H9 (cell line): ENCODE results near the gene APP. TPM values are rescaled to one million over a fixed set of nuclear protein-coding genes. Genes with fewer than 3 reads are reported as not detected.

ENCODE experiments used
- DNase-seq: peaks from one replicate; pipeline ENCODE4 v3.0.0-alpha.2; 2017
- H2AFZ ChIP-seq: one replicate; pipeline ENCODE4 v1.6.1; 2013; ENCODE audit warnings: mild to moderate bottlenecking, low read length, control low read depth, moderate library complexity
- H2AK5ac ChIP-seq: 2 replicates; pipeline ENCODE4 v1.6.1; 2013; ENCODE audit warnings: low read length, control low read depth, mixed read lengths; ENCODE audit not compliant: insufficient read length
- H2BK120ac ChIP-seq: one replicate; pipeline ENCODE4 v1.6.1; 2013; ENCODE audit warnings: low read depth, mild to moderate bottlenecking, low read length, control low read depth, inconsistent platforms; ENCODE audit not compliant: poor library complexity, severe bottlenecking
- H2BK12ac ChIP-seq: 2 replicates; pipeline ENCODE4 v1.6.1; 2013; ENCODE audit warnings: low read length, control low read depth, mixed read lengths, low read depth; ENCODE audit not compliant: insufficient read length
- H2BK15ac ChIP-seq: 2 replicates; pipeline ENCODE4 v1.6.1; 2013; ENCODE audit warnings: low read depth, low read length, control low read depth
- H2BK20ac ChIP-seq: one replicate; pipeline ENCODE4 v1.6.1; 2013; ENCODE audit warnings: low read depth, mild to moderate bottlenecking, low read length, control low read depth, inconsistent platforms; ENCODE audit not compliant: poor library complexity, severe bottlenecking
- H2BK5ac ChIP-seq: 2 replicates; pipeline ENCODE4 v1.6.1; 2013; ENCODE audit warnings: low read length, control low read depth, mixed read lengths; ENCODE audit not compliant: insufficient read length
- H3K14ac ChIP-seq: 2 replicates; pipeline ENCODE4 v1.6.1; 2013; ENCODE audit warnings: low read length, control low read depth; ENCODE audit not compliant: insufficient read depth
- H3K18ac ChIP-seq: 2 replicates; pipeline ENCODE4 v1.6.1; 2013; ENCODE audit warnings: low read depth, mild to moderate bottlenecking, mixed read lengths, low read length, control low read depth; ENCODE audit not compliant: insufficient read length
- H3K23ac ChIP-seq: 2 replicates; pipeline ENCODE4 v1.6.1; 2013; ENCODE audit warnings: low read length, control low read depth, mixed read lengths, low read depth; ENCODE audit not compliant: insufficient read length
- H3K23me2 ChIP-seq: 2 replicates; pipeline ENCODE4 v1.6.1; 2013; ENCODE audit warnings: low read depth, mild to moderate bottlenecking, mixed read lengths, low read length, control low read depth; ENCODE audit not compliant: insufficient read length, poor library complexity, severe bottlenecking
- H3K27ac ChIP-seq: 2 replicates; pipeline ENCODE4 v1.5.1; 2013; ENCODE audit warnings: low read length, control low read depth, mixed read lengths, low read depth; ENCODE audit not compliant: insufficient read length
- H3K27me3 ChIP-seq: 2 replicates; pipeline ENCODE4 v1.6.1; 2013; ENCODE audit warnings: low read length, control low read depth, inconsistent platforms; ENCODE audit not compliant: insufficient read depth
- H3K4ac ChIP-seq: 2 replicates; pipeline ENCODE4 v1.6.1; 2013; ENCODE audit warnings: low read depth, mild to moderate bottlenecking, control low read depth, inconsistent platforms, low read length, moderate library complexity
- H3K4me1 ChIP-seq: 2 replicates; pipeline ENCODE4 v1.6.1; 2013; ENCODE audit warnings: low read length, control low read depth, inconsistent platforms; ENCODE audit not compliant: insufficient read depth
- H3K4me2 ChIP-seq: 2 replicates; pipeline ENCODE4 v1.6.1; 2013; ENCODE audit warnings: low read length, control low read depth, mixed read lengths; ENCODE audit not compliant: insufficient read length, insufficient read depth
- H3K56ac ChIP-seq: 2 replicates; pipeline ENCODE4 v1.6.1; 2013; ENCODE audit warnings: low read depth, mild to moderate bottlenecking, mixed read lengths, low read length, control low read depth; ENCODE audit not compliant: insufficient read length
- H3K79me1 ChIP-seq: 2 replicates; pipeline ENCODE4 v1.6.1; 2013; ENCODE audit warnings: low read depth, mild to moderate bottlenecking, moderate library complexity, low read length, control low read depth, inconsistent platforms; ENCODE audit not compliant: insufficient read depth, poor library complexity, severe bottlenecking
- H3K79me2 ChIP-seq: 2 replicates; pipeline ENCODE4 v1.6.1; 2013; ENCODE audit warnings: low read length, control low read depth, inconsistent platforms; ENCODE audit not compliant: insufficient read depth
- H3K9ac ChIP-seq: 2 replicates; pipeline ENCODE4 v1.6.1; 2013; ENCODE audit warnings: low read length, control low read depth, mixed read lengths; ENCODE audit not compliant: insufficient read length; ENCODE audit errors: extremely low read depth
- H3K9me3 ChIP-seq: one replicate; pipeline ENCODE4 v1.6.1; 2013; ENCODE audit warnings: low read depth, low read length, inconsistent platforms; ENCODE audit not compliant: control insufficient read depth
- H3T11ph ChIP-seq: one replicate; pipeline ENCODE4 v1.6.1; 2013; ENCODE audit warnings: mild to moderate bottlenecking, low read length, control low read depth, inconsistent platforms
- H4K20me1 ChIP-seq: one replicate; pipeline ENCODE4 v1.6.1; 2013; ENCODE audit not compliant: control insufficient read depth, insufficient read length, insufficient read depth
- H4K5ac ChIP-seq: 2 replicates; pipeline ENCODE4 v1.6.1; 2013; ENCODE audit warnings: low read depth, mild to moderate bottlenecking, mixed read lengths, low read length, control low read depth; ENCODE audit not compliant: insufficient read length
- H4K8ac ChIP-seq: replicated peaks from 2 replicates; pipeline ENCODE4 v1.6.1; 2013; ENCODE audit warnings: low read length, control low read depth, mixed read lengths, low read depth; ENCODE audit not compliant: insufficient read length
- H4K91ac ChIP-seq: 2 replicates; pipeline ENCODE4 v1.6.1; 2013; ENCODE audit warnings: low read depth, mild to moderate bottlenecking, moderate library complexity, mixed read lengths, low read length, control low read depth; ENCODE audit not compliant: insufficient read length
- H3K27ac Mint-ChIP-seq, 3 experiments: 2 replicates in 2 of 3; 3 replicates in 1 of 3; pipeline ENCODE4 v1.8.0; 2020 to 2021; ENCODE audit warnings: mixed read lengths in 3 of 3, mild to moderate bottlenecking in 1 of 3, moderate library complexity in 1 of 3
- H3K27me3 Mint-ChIP-seq: 2 replicates; pipeline ENCODE4 v1.8.0; 2021; ENCODE audit warnings: low read depth, mild to moderate bottlenecking, moderate library complexity, mixed read lengths
- H3K36me3 Mint-ChIP-seq, 3 experiments: 2 replicates in 2 of 3; 3 replicates in 1 of 3; pipeline ENCODE4 v1.8.0; 2020 to 2021; ENCODE audit warnings: low read depth in 3 of 3, mixed read lengths in 3 of 3; ENCODE audit not compliant: insufficient read depth in 1 of 3
- H3K4me1 Mint-ChIP-seq, 2 experiments: 2 replicates each; pipeline ENCODE4 v1.8.0; 2020; ENCODE audit warnings: mixed read lengths in 2 of 2
- H3K4me3 Mint-ChIP-seq, 2 experiments: 2 replicates in 1 of 2; 3 replicates in 1 of 2; pipeline ENCODE4 v1.8.0; 2020 to 2021; ENCODE audit warnings: mild to moderate bottlenecking in 2 of 2, mixed read lengths in 2 of 2, moderate library complexity in 1 of 2
- H3K9me3 Mint-ChIP-seq, 2 experiments: 2 replicates in 1 of 2; 3 replicates in 1 of 2; pipeline ENCODE4 v1.8.0; 2020; ENCODE audit warnings: mild to moderate bottlenecking in 2 of 2, mixed read lengths in 2 of 2, moderate library complexity in 1 of 2
- CTCF ChIP-seq: fragments of 200-600 bp; sonication (generic); conservative IDR thresholded peaks from 3 replicates; pipeline ENCODE4 v1.8.0; 2021; ENCODE audit warnings: antibody characterized with exemption, mild to moderate bottlenecking
- WGBS: extraction: QIAGEN DNeasy Blood & Tissue Kit; methylation state at CpG from one replicate; pipeline ENCODE4 v1.1.7; 2013; ENCODE audit warnings: missing lambda C conversion rate, low lambda C conversion rate, mixed read lengths; ENCODE audit not compliant: insufficient read length; ENCODE audit errors: extremely low coverage; 5-methylcytosine and 5-hydroxymethylcytosine counted together
- total RNA-seq: library from RNA; stranded (reverse); gene quantifications from 2 replicates; pipeline ENCODE4 v1.2.1, GENCODE V29; 2021

The APP gene
- total RNA-seq, 1 experiment from 2014 or later: 380 TPM

DNA sequence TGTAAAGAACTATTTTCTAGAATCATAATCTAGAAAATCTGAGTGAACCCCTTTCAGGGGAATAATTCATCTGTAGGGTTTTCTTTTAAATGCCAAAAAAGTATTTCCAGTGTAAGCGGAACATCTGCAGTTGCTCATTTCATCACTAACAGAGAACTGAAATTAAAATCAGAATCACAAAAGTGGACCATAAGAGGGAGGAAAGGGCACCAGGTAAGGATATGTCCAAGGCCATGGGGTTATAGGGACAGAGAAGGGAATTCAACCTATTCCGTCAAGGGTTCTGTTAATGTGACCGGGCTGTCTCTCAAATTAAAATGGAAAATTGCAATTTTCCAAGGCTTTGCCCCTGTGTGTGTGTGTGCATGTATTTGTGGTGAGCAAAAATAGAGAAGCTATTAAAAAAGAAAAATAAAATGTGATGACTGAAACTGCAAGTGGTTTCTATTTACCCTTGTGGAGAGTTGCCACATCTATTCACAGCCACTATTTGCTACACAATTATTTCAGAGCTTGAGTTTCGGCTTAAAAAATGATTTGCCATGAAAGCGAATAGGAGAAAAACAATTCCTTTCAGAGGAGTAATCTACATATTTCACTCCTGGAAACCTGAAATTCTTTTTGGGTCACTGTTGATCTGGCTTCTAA lies 53.1 kb downstream of the APP start:
- Histone ChIP-seq H3K9me3 (no peaks in the 10 kb centered on the region), H4K20me1 (no peaks in the 10 kb centered on the region), H4K5ac (no peak overlapping the region), H4K91ac (no peak overlapping the region), H2BK15ac (no peak overlapping the region), H2BK120ac (no peak overlapping the region), H3K27me3 (no peaks in the 10 kb centered on the region), H3K23me2 (no peaks in the 10 kb centered on the region), H3K79me2 (peaks cover 29% of the 10 kb centered on the region), H3K4ac (no peak overlapping the region), H3K79me1 (peaks cover 9% of the 10 kb centered on the region), H2BK20ac (no peak overlapping the region), H2AK5ac (no peak overlapping the region), H3K4me2 (no peak overlapping the region), H3K23ac (no peak overlapping the region), H3K9ac (no peak overlapping the region), H3K27ac (no peak overlapping the region), H3K14ac (no peak overlapping the region), H3K56ac (no peak overlapping the region), H3T11ph (no peak overlapping the region), H3K18ac (no peak overlapping the region), H2BK5ac (no peak overlapping the region), H2BK12ac (no peak overlapping the region), H3K4me1 (peaks cover 21% of the 10 kb centered on the region), H2AFZ (no peak overlapping the region), H4K8ac (no peak overlapping the region)
- TF ChIP-seq CTCF: no peak
- no peak for DNase-seq
- Mint-ChIP-seq H3K36me3 (no peaks in the 10 kb centered on the region; a peak in 1 of 7 replicates), H3K9me3 (no peaks in the 10 kb centered on the region), H3K4me1 (peaks cover 72 to 79% of the 10 kb centered on the region in 2 experiments), H3K4me3 (no peak overlapping the region), H3K27me3 (no peaks in the 10 kb centered on the region), H3K27ac (peak overlapping the region in 2 of 3 experiments; percentile 70 to 82; a peak in 3 of 7 replicates)
- no CpG with 5 or more reads among the region's 5 CpGs for WGBS
